ENCODE measurements around the gene VASP.
"Not testable (repeated sequence)": the region's sequence is repeated elsewhere in the genome, so short reads cannot be mapped to it uniquely, and the experiment has no call there.

VASP gene

GRCh38 chr19:45506246-45506988 lies 862 bp upstream of the VASP start:
- peak overlapping the region; percentile 94 for H3K4me3 ChIP-seq (ENCODE audit: low read depth, low read length)
- TF ChIP-seq, protein P1, sequence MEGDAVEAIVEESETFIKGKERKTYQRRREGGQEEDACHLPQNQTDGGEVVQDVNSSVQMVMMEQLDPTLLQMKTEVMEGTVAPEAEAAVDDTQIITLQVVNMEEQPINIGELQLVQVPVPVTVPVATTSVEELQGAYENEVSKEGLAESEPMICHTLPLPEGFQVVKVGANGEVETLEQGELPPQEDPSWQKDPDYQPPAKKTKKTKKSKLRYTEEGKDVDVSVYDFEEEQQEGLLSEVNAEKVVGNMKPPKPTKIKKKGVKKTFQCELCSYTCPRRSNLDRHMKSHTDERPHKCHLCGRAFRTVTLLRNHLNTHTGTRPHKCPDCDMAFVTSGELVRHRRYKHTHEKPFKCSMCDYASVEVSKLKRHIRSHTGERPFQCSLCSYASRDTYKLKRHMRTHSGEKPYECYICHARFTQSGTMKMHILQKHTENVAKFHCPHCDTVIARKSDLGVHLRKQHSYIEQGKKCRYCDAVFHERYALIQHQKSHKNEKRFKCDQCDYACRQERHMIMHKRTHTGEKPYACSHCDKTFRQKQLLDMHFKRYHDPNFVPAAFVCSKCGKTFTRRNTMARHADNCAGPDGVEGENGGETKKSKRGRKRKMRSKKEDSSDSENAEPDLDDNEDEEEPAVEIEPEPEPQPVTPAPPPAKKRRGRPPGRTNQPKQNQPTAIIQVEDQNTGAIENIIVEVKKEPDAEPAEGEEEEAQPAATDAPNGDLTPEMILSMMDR (IDR thresholded peaks at IDR 0.05; ENCODE audit: low read depth, low read length) = peak; percentile 49
- H3K27ac ChIP-seq = peak overlapping the region; percentile 89
- no peaks in the 10 kb centered on the region for H3K27me3 ChIP-seq (ENCODE audit: insufficient read depth, low read depth, severe bottlenecking)
- no peaks in the 10 kb centered on the region for H3K9me3 ChIP-seq (ENCODE audit: severe bottlenecking)
- no peaks in the 10 kb centered on the region; the same call in 1 of the 2 replicates for H3K36me3 ChIP-seq
- peak; percentile 95 for DNase-seq

DNA sequence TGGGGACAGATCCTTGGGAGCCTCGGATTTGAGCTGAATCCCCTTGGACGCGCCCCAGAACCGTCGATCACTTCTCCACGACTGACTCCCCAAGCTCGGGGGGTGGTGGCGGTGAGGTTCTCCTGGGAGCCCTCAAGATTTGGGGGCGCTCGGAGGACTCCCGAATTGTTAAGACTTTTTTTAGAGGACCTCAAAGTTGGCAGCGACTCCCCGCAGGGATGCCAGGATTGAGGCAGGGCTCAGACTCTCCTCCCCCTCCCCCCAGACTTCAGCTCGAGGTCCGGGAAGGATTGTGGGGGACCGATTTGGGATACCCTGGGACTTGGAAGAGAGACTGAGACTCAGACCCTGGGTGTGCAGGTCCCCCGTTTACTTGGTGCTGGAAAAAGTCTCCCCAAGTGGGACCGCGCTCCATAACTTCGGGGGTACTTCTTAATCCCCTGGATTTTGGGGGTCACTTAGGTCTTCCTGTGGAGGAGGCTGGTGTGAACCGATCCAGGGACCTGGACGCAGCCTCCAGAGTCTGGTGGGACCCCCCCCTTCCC lies 665 bp downstream of the VASP start:
- H3K9me3 ChIP-seq (ENCODE audit: severe bottlenecking) = no peaks in the 10 kb centered on the region
- peak overlapping the region; percentile 89 for H3K27ac ChIP-seq
- no peak for DNase-seq
- peak overlapping the region; percentile 94 for H3K4me3 ChIP-seq (ENCODE audit: low read depth, low read length)
- TF ChIP-seq, protein P1 (IDR thresholded peaks at IDR 0.05; ENCODE audit: low read depth, low read length) = no peak
- H3K27me3 ChIP-seq (ENCODE audit: insufficient read depth, low read depth, severe bottlenecking) = no peaks in the 10 kb centered on the region
- peaks cover 2% of the 10 kb centered on the region; the same call in 1 of the 2 replicates for H3K36me3 ChIP-seq

GRCh38 chr19:45508417-45508860 lies 1.2 kb downstream of the VASP start:
- DNase-seq = peak; percentile 89
- TF ChIP-seq, protein P1 (IDR thresholded peaks at IDR 0.05; ENCODE audit: low read depth, low read length) = no peak

GRCh38 chr19:45508861-45509691 lies 1.8 kb downstream of the VASP start:
- Histone ChIP-seq H3K27me3 (ENCODE audit: insufficient read depth, low read depth, severe bottlenecking) (no peaks in the 10 kb centered on the region), H3K4me3 (ENCODE audit: low read depth, low read length) (peak overlapping the region; percentile 94), H3K36me3 (peaks cover 2% of the 10 kb centered on the region; the same call in 1 of the 2 replicates), H3K27ac (peak overlapping the region; percentile 89), H3K9me3 (ENCODE audit: severe bottlenecking) (no peaks in the 10 kb centered on the region)
- peak; percentile 40 for DNase-seq
- TF ChIP-seq, protein P1 (IDR thresholded peaks at IDR 0.05; ENCODE audit: low read depth, low read length) = no peak

More at GRCh38 chr19:45508417-45508860, 1.2 kb downstream of the VASP start:
- Histone ChIP-seq H3K9me3 (ENCODE audit: severe bottlenecking) (no peaks in the 10 kb centered on the region), H3K4me3 (ENCODE audit: low read depth, low read length) (peak overlapping the region; percentile 94), H3K36me3 (peaks cover 2% of the 10 kb centered on the region; the same call in 1 of the 2 replicates), H3K27ac (peak overlapping the region; percentile 89), H3K27me3 (ENCODE audit: insufficient read depth, low read depth, severe bottlenecking) (no peaks in the 10 kb centered on the region)

DNA sequence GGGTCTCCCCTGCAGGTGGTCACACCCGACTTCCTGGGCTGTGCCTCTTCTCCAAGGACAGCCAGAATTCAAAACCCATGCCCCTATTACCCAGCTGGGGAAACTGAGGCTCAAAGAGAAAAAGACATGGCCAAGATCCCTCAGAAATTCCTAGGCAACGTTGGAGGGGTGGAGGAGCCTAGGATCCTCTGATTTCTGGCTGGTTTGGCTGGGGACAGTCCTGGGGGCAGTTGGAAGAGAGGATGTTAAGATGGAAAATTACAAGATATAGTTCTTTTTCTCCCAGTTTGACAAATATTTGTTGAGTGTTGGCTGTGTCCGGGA lies 2.4 kb downstream of the VASP start:
- no peak for DNase-seq
- TF ChIP-seq, protein P1 (IDR thresholded peaks at IDR 0.05; ENCODE audit: low read depth, low read length) = no peak
- Histone ChIP-seq H3K9me3 (ENCODE audit: severe bottlenecking) (no peaks in the 10 kb centered on the region), H3K27ac (no peak overlapping the region), H3K27me3 (ENCODE audit: insufficient read depth, low read depth, severe bottlenecking) (no peaks in the 10 kb centered on the region), H3K4me3 (ENCODE audit: low read depth, low read length) (no peak overlapping the region; the same call in 1 of the 2 replicates), H3K36me3 (peaks cover 2% of the 10 kb centered on the region; the same call in 1 of the 2 replicates)

DNA sequence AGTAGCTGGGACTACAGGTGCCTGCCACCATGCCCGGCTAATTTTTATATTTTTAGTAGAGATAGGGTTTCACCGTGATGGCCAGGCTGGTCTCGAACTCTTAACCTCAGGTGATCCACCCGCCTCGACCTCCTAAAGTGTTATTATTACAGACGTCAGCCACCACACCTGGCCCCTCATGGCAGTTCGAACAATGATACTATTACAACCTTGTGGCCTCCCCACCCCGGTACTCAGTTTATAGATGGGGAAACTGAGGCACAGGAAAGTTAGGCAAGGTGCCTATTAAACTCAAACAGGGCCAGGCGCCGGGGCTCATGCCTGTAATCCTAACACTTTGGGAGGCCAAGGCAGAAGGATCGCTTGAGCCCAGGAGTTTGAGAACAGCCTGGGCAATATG lies 3.1 kb downstream of the VASP start:
- H3K4me3 ChIP-seq (ENCODE audit: low read depth, low read length); H3K27me3 ChIP-seq (ENCODE audit: insufficient read depth, low read depth, severe bottlenecking); H3K27ac ChIP-seq; H3K36me3 ChIP-seq; DNase-seq; H3K9me3 ChIP-seq (ENCODE audit: severe bottlenecking): not testable (repeated sequence)

Data from WERI-Rb-1 (cell line).